Spinal cord (tissue), 10 donors: ENCODE measurements around the gene SLC1A2. TPM values are rescaled to one million over a fixed set of nuclear protein-coding genes. Genes with fewer than 3 reads are reported as not detected.

ENCODE experiments used
- DNase-seq, 6 donors: peaks; one replicate each; pipeline versions ENCODE4 v3.0.0 to v3.0.0-alpha.2; 2013 to 2015; ENCODE audit warnings: low spot score in 6 of 6, low read depth in 4 of 6
- H3K27ac ChIP-seq: one replicate; pipeline ENCODE4 v1.5.1; 2013; ENCODE audit warnings: low read depth, low read length, control low read depth
- H3K27me3 ChIP-seq: one replicate; pipeline ENCODE4 v1.6.1; 2013; ENCODE audit warnings: low read length; ENCODE audit not compliant: control insufficient read depth, insufficient read depth
- H3K36me3 ChIP-seq: one replicate; pipeline ENCODE4 v1.6.1; 2013; ENCODE audit warnings: low read length; ENCODE audit not compliant: control insufficient read depth, insufficient read depth
- H3K4me1 ChIP-seq: one replicate; pipeline ENCODE4 v1.6.1; 2013; ENCODE audit warnings: low read length; ENCODE audit not compliant: control insufficient read depth, insufficient read depth
- H3K4me3 ChIP-seq: one replicate; pipeline ENCODE4 v1.5.1; 2013; ENCODE audit warnings: low read depth, low read length, control low read depth
- H3K9me3 ChIP-seq: one replicate; pipeline ENCODE4 v1.6.1; 2013; ENCODE audit warnings: low read length; ENCODE audit not compliant: control insufficient read depth, insufficient read depth
- WGBS: methylation state at CpG from one replicate; pipeline ENCODE4 v1.1.5; 2013; ENCODE audit warnings: missing lambda C conversion rate; ENCODE audit not compliant: insufficient coverage; 5-methylcytosine and 5-hydroxymethylcytosine counted together
- long read RNA-seq, 4 donors: transcript quantifications; one replicate each; lab custom pipeline, GENCODE V29; 2026
- polyA plus RNA-seq, 2 donors: library from polyadenylated mRNA; unstranded; fragments of 120-200 nt; gene quantifications; one replicate each; pipeline ENCODE4 v1.2.1, GENCODE V29; 2013; ENCODE audit not compliant: insufficient read length in 2 of 2
- total RNA-seq, 2 donors: library from RNA; depleted of rRNA in 1 of 2; stranded (reverse); fragments of 120-200 nt in 1 of 2; fragments of >200 nt in 1 of 2; gene quantifications; one replicate each; pipeline versions ENCODE4 v1.2.3 to v1.2.4, GENCODE V29; 2013 to 2014
- donor health status: healthy.

SLC1A2 gene
- total RNA-seq (100 to 1,000 TPM in 1 of 2 donors, 10 to 100 TPM in 1; 87.4 to 270 TPM), polyA plus RNA-seq (100 to 1,000 TPM; 167 to 225 TPM)
- long read RNA-seq, donor 1, full-length matches to known transcripts, result 11 of 11 reads
- long read RNA-seq, donor 1, partial matches to known transcripts, result 0 of 11 reads
- long read RNA-seq, donor 1, other reads (novel, unspliced or antisense), result 0 of 11 reads
- long read RNA-seq, donor 2, full-length matches to known transcripts, result 11 of 20 reads
- long read RNA-seq, donor 2, partial matches to known transcripts, result 9 of 20 reads
- long read RNA-seq, donor 2, other reads (novel, unspliced or antisense), result 0 of 20 reads
- long read RNA-seq, donor 3, full-length matches to known transcripts, result 12 of 29 reads
- long read RNA-seq, donor 3, partial matches to known transcripts, result 17 of 29 reads
- long read RNA-seq, donor 3, other reads (novel, unspliced or antisense), result 0 of 29 reads
- long read RNA-seq, donor 4, result 0 reads

DNA sequence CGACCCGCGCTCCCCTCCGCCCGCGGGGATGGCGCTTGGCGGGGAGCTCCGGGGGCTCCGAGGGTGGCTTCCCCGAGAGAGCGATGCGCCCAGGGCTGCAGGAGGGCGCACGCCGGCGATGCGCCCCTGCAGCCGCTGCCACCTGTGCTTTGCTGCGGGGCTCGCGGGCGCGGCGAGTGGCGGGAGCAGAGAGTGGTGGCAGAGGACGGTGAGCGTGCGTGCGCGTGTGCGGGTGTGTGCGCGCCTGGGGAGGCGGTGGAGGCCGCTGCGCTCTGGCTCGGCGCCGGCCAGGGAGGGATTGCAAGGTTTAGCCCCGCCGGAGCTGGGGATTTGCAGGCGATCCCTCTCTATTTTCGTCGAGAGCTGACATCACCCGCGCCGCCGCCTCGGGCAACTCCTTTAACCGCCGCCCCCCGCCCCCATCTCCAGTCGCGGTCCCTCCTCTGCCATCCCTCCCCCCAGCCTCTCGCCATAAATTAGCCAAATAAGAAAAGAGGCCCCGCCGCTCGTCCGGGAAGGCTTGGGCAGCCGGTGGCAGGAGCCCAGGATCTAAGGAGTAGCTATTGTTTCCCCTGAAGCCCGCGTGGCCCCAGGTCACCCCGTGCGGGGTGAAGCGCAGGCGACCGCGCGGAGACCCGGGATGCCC, at the start of gene SLC1A2:
Gene SLC1A2 (minus strand): TSS at position 375 of the 646 bp plus-strand sequence. CDS start 592 bp downstream, outside the sequence.
- no peaks in the 10 kb centered on the region for H3K36me3 ChIP-seq
- no peaks in the 10 kb centered on the region for H3K9me3 ChIP-seq
- H3K4me3 ChIP-seq, result peak within 1 kb of the TSS; percentile 61
- peak within 1 kb of the TSS; percentile 86 for H3K27ac ChIP-seq
- H3K4me1 ChIP-seq, result peaks cover 22% of the 10 kb centered on the region
- WGBS, result 0% methylated on average over 64 of the region's 71 CpGs
- H3K27me3 ChIP-seq, result peaks cover 11% of the 10 kb centered on the region
- DNase-seq, result peak in 4 of 6 donors; percentile 59 to 96 (median 84)

- DNase-seq, result no peak
- Histone ChIP-seq H3K9me3 (no peaks in the 10 kb centered on the region), H3K27me3 (no peaks in the 10 kb centered on the region), H3K27ac (no peak overlapping the region), H3K4me1 (peaks cover 7% of the 10 kb centered on the region), H3K4me3 (no peak overlapping the region), H3K36me3 (no peaks in the 10 kb centered on the region)
- 77% methylated on average over 3 of the region's 3 CpGs for WGBS
Observed at GRCh38 chr11:35466058-35466457, 46.7 kb upstream of the SLC1A2 start.

- no CpG with 5 or more reads among the region's 1 CpG for WGBS
- H3K27me3 ChIP-seq, result no peaks in the 10 kb centered on the region
- no peaks in the 10 kb centered on the region for H3K9me3 ChIP-seq
- peaks cover 7% of the 10 kb centered on the region for H3K4me1 ChIP-seq
- DNase-seq, result peak in 3 of 6 donors; percentile 54 to 90 (median 78)
- no peak overlapping the region for H3K27ac ChIP-seq
- no peak overlapping the region for H3K4me3 ChIP-seq
- no peaks in the 10 kb centered on the region for H3K36me3 ChIP-seq
Observed at GRCh38 chr11:35464308-35464707, 45.0 kb upstream of the SLC1A2 start.

DNA sequence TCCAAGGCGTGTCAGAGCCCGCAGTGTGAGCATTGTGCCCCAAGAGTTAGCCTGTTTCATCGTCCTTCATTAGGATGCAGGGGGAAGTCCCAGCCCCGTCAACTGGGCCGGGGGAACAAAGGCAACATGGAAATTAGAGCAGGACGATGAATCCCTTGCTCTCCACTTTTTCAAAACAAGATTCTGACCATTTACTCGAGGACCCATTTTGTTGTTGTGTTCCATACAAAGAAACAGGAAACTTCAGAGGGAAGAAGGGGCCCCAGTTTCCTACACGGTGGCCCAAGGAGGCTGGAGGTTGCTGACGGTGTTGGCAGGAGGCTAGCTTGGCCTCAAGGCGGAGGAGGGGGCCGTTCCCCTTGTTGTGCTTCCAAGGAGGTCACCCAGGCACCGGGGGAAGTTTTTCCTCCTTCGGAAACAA, 44.0 kb upstream of the SLC1A2 start:
- Histone ChIP-seq H3K36me3 (no peaks in the 10 kb centered on the region), H3K27ac (peak overlapping the region; percentile 69), H3K4me3 (no peak overlapping the region), H3K9me3 (no peaks in the 10 kb centered on the region), H3K27me3 (no peaks in the 10 kb centered on the region), H3K4me1 (peaks cover 7% of the 10 kb centered on the region)
- 34% methylated on average over 11 of the region's 13 CpGs for WGBS
- DNase-seq, result peak in 2 of 6 donors; percentile 73 to 86

- H3K9me3 ChIP-seq, result no peaks in the 10 kb centered on the region
- no peaks in the 10 kb centered on the region for H3K27me3 ChIP-seq
- H3K4me1 ChIP-seq, result peaks cover 7% of the 10 kb centered on the region
- no peaks in the 10 kb centered on the region for H3K36me3 ChIP-seq
- 45% methylated on average over 2 of the region's 2 CpGs for WGBS
- peak in 1 of 6 donors; percentile 62 for DNase-seq
- no peak overlapping the region for H3K4me3 ChIP-seq
- no peak overlapping the region for H3K27ac ChIP-seq
Observed at GRCh38 chr11:35461917-35462538, 42.7 kb upstream of the SLC1A2 start.

DNA sequence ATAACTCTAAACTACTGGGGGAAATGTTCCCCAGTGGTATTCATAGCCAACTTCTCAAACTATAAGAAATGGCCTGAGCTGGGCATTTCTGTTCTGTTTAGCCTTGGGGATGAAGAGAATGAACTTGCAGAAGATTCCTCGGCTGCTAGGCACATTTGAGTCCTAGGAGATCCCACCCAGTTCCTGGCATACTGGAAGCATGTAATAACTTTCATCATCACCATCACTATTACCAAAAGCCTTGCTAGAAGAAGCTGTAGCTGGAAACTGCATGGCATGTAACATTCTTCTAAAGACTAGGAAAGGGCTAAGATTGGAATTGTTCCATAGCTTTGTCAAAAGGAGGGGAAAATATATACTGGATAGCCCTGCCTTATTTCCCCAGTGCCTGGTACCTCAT, 40.1 kb upstream of the SLC1A2 start:
- no peak overlapping the region for H3K4me3 ChIP-seq
- H3K27ac ChIP-seq, result no peak overlapping the region
- H3K9me3 ChIP-seq, result no peaks in the 10 kb centered on the region
- no peak for DNase-seq
- H3K4me1 ChIP-seq, result peaks cover 7% of the 10 kb centered on the region
- no peaks in the 10 kb centered on the region for H3K36me3 ChIP-seq
- H3K27me3 ChIP-seq, result no peaks in the 10 kb centered on the region
- no CpG with 5 or more reads among the region's 1 CpG for WGBS

GRCh38 chr11:35458846-35459245, 39.5 kb upstream of the SLC1A2 start:
- 40% methylated on average over 1 of the region's 3 CpGs for WGBS
- H3K4me1 ChIP-seq, result peaks cover 7% of the 10 kb centered on the region
- no peaks in the 10 kb centered on the region for H3K9me3 ChIP-seq
- no peaks in the 10 kb centered on the region for H3K36me3 ChIP-seq
- H3K4me3 ChIP-seq, result no peak overlapping the region
- no peak overlapping the region for H3K27ac ChIP-seq
- DNase-seq, result peak in 2 of 6 donors; percentile 37 to 80
- H3K27me3 ChIP-seq, result no peaks in the 10 kb centered on the region

DNA sequence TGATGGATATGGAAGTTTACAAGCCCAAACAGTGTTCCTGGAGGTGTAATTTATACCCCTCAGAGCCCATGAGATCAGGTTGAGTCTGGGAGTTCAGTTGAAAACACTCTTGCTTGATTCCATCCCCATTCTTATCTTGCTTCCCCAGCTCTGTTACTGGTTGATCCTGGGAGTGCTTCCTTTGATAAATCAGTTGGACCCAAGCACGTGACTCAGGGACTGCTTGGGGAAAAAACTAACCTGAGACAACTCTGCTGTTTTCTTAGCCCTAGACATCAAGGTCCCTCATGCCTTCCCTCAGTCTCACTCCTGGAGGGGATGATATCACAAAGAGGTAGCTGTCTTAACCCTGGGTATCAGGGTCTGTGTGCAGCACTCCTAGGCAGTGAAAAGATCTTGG, 35.0 kb upstream of the SLC1A2 start:
- WGBS, result no CpG with 5 or more reads among the region's 1 CpG
- Histone ChIP-seq H3K27ac (no peak overlapping the region), H3K27me3 (no peaks in the 10 kb centered on the region)

GRCh38 chr11:35436581-35437250, 17.4 kb upstream of the SLC1A2 start:
- WGBS, result 73% methylated on average over 2 of the region's 2 CpGs
- no peak overlapping the region for H3K4me3 ChIP-seq
- no peaks in the 10 kb centered on the region for H3K4me1 ChIP-seq
- DNase-seq, result peak in 1 of 6 donors; percentile 92
- H3K36me3 ChIP-seq, result peaks cover 5% of the 10 kb centered on the region
- no peak overlapping the region for H3K27ac ChIP-seq
- no peaks in the 10 kb centered on the region for H3K27me3 ChIP-seq
- H3K9me3 ChIP-seq, result no peaks in the 10 kb centered on the region

More for the DNA sequence above, 35.0 kb upstream of the SLC1A2 start:
- Histone ChIP-seq H3K9me3 (no peaks in the 10 kb centered on the region), H3K4me3 (no peak overlapping the region), H3K36me3 (peaks cover 2% of the 10 kb centered on the region), H3K4me1 (no peaks in the 10 kb centered on the region)
- DNase-seq, result no peak
